Measurements from ENCODE around the gene ERCC8. TPM values are rescaled to one million over a fixed set of nuclear protein-coding genes. Genes with fewer than 3 reads are reported as not detected.

ERCC8 gene
- total and polyA plus RNA-seq, 4 donors: 2.6 to 14.5 (median 6.2) TPM

GRCh38 chr5:60955239-60955638 lies 10.4 kb upstream of the ERCC8 start:
- H3K9ac ChIP-seq (ENCODE audit: low read depth in 1 of 2, low read length in 2 of 2): no peak overlapping the region
- WGBS: 97% methylated on average over 3 of the region's 3 CpGs

DNA sequence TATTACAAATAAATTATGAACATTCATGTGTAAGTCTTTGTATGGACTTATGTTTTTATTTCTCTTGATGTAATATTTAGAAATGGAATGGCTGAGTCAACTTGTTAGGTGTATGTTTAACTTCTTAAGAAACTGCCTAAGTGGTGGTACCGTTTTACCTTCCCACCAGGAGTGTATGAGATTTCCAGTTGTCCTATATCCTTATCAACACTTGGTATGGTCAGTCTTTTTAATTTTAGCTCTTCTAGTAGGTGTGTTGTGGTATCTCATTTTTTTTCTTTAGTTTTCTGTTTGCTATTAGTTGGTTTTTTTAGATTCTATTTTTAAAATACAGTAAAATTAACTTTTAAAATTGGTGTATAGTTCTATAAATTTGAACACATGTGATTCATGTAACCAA lies 3.9 kb upstream of the ERCC8 start:
- H3K27me3 ChIP-seq (ENCODE audit: control insufficient read depth in 4 of 4, insufficient read depth in 4 of 4, low read length in 3 of 4): no peaks in the 10 kb centered on the region
- no peak for DNase-seq (ENCODE audit: low spot score)
- 98% methylated on average over 1 of the region's 1 CpG for WGBS
- H3K9me3 ChIP-seq (ENCODE audit: control insufficient read depth in 4 of 4, low read length in 3 of 4): no peaks in the 10 kb centered on the region
- no peak overlapping the region for H3K9ac ChIP-seq (ENCODE audit: low read depth in 1 of 2, low read length in 2 of 2)
- H3K4me3 ChIP-seq (ENCODE audit: low read depth in 1 of 3, low read length in 3 of 3): no peak overlapping the region
- peaks cover 0 to 15% (median 10%) of the 10 kb centered on the region in 4 donors for H3K4me1 ChIP-seq (ENCODE audit: control insufficient read depth in 4 of 4, insufficient read depth in 4 of 4, low read length in 3 of 4)
- no peak overlapping the region for H3K27ac ChIP-seq (ENCODE audit: low read depth in 1 of 2, low read length in 2 of 2)
- H3K36me3 ChIP-seq (ENCODE audit: control insufficient read depth in 4 of 4, insufficient read depth in 3 of 4, low read depth in 1 of 4, low read length in 3 of 4): no peaks in the 10 kb centered on the region
- TF ChIP-seq HNF4A (conservative IDR thresholded peaks at IDR 0.05): no peak

More at GRCh38 chr5:60955239-60955638, 10.4 kb upstream of the ERCC8 start:
- Histone ChIP-seq H3K4me1 (ENCODE audit: control insufficient read depth in 4 of 4, insufficient read depth in 4 of 4, low read length in 3 of 4) (no peaks in the 10 kb centered on the region), H3K36me3 (ENCODE audit: control insufficient read depth in 4 of 4, insufficient read depth in 3 of 4, low read depth in 1 of 4, low read length in 3 of 4) (no peaks in the 10 kb centered on the region), H3K27me3 (ENCODE audit: control insufficient read depth in 4 of 4, insufficient read depth in 4 of 4, low read length in 3 of 4) (no peaks in the 10 kb centered on the region), H3K27ac (ENCODE audit: low read depth in 1 of 2, low read length in 2 of 2) (no peak overlapping the region), H3K4me3 (ENCODE audit: low read depth in 1 of 3, low read length in 3 of 3) (no peak overlapping the region), H3K9me3 (ENCODE audit: control insufficient read depth in 4 of 4, low read length in 3 of 4) (peaks cover 0 to 6% (median 0%) of the 10 kb centered on the region in 4 donors)
- no peak for DNase-seq (ENCODE audit: low spot score)
- TF ChIP-seq TAF1 (conservative IDR thresholded peaks at IDR 0.05): no peak
- no peak for TF ChIP-seq HNF4A (conservative IDR thresholded peaks at IDR 0.05)
- TF ChIP-seq RXRA (IDR thresholded peaks at IDR 0.05): no peak
- no peak for TF ChIP-seq JUND (IDR thresholded peaks at IDR 0.05)
- TF ChIP-seq, protein P1, sequence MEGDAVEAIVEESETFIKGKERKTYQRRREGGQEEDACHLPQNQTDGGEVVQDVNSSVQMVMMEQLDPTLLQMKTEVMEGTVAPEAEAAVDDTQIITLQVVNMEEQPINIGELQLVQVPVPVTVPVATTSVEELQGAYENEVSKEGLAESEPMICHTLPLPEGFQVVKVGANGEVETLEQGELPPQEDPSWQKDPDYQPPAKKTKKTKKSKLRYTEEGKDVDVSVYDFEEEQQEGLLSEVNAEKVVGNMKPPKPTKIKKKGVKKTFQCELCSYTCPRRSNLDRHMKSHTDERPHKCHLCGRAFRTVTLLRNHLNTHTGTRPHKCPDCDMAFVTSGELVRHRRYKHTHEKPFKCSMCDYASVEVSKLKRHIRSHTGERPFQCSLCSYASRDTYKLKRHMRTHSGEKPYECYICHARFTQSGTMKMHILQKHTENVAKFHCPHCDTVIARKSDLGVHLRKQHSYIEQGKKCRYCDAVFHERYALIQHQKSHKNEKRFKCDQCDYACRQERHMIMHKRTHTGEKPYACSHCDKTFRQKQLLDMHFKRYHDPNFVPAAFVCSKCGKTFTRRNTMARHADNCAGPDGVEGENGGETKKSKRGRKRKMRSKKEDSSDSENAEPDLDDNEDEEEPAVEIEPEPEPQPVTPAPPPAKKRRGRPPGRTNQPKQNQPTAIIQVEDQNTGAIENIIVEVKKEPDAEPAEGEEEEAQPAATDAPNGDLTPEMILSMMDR (IDR thresholded peaks at IDR 0.05; ENCODE audit: low read depth, low read length, missing input control): no peak
- TF ChIP-seq ZBTB33 (IDR thresholded peaks at IDR 0.05): no peak
- no peak for TF ChIP-seq FOXA1 (IDR thresholded peaks at IDR 0.05)
- no peak for TF ChIP-seq RAD21 (IDR thresholded peaks at IDR 0.05)

DNA sequence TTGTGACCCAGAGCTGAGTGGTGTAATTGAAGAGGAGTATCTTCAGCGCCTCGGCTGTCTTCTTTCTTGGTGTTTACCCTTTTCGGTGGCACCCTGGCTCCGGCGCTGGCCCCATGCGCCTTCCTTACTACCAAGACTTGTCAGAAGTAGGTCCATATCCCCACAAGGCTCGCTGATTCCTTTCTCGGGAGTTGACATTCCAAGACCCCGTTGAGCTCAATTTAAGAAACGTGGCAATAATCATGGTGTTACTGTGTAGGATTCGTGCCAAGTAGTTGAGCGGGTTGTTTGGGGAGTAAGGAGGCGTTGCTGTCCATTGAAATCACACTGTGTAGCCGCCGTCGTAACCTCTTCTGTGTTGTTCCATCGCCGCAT lies 930 bp upstream of the ERCC8 start:
- peaks cover 2 to 19% (median 13%) of the 10 kb centered on the region in 4 donors for H3K4me1 ChIP-seq (ENCODE audit: control insufficient read depth in 4 of 4, insufficient read depth in 4 of 4, low read length in 3 of 4)

More for the DNA sequence above, 930 bp upstream of the ERCC8 start:
- H3K9ac ChIP-seq (ENCODE audit: low read depth in 1 of 2, low read length in 2 of 2): peak overlapping the region; percentile 10 to 87
- peak overlapping the region; percentile 65 to 95 (median 92) for H3K4me3 ChIP-seq (ENCODE audit: low read depth in 1 of 3, low read length in 3 of 3)
- no peaks in the 10 kb centered on the region for H3K9me3 ChIP-seq (ENCODE audit: control insufficient read depth in 4 of 4, low read length in 3 of 4)
- peak; percentile 75 for TF ChIP-seq REST (IDR thresholded peaks at IDR 0.05)
- no peak for TF ChIP-seq NR2F2 (IDR thresholded peaks at IDR 0.05)
- H3K36me3 ChIP-seq (ENCODE audit: control insufficient read depth in 4 of 4, insufficient read depth in 3 of 4, low read depth in 1 of 4, low read length in 3 of 4): no peaks in the 10 kb centered on the region
- 2% methylated on average over 18 of the region's 18 CpGs for WGBS
- DNase-seq (ENCODE audit: low spot score): no peak
- H3K27ac ChIP-seq (ENCODE audit: low read depth in 1 of 2, low read length in 2 of 2): peak overlapping the region; percentile 47 to 89
- no peaks in the 10 kb centered on the region for H3K27me3 ChIP-seq (ENCODE audit: control insufficient read depth in 4 of 4, insufficient read depth in 4 of 4, low read length in 3 of 4)

Measured in liver (tissue), 9 donors.